ENCODE measurements around the gene PTH1R. TPM values are rescaled to one million over a fixed set of nuclear protein-coding genes. Genes with fewer than 3 reads are reported as not detected.
A peak's percentile ranks its signal among the peaks of the same experiment; 100 is the strongest.

The PTH1R gene
- total RNA-seq, 2 experiments from 2014 or later: not detected

DNA sequence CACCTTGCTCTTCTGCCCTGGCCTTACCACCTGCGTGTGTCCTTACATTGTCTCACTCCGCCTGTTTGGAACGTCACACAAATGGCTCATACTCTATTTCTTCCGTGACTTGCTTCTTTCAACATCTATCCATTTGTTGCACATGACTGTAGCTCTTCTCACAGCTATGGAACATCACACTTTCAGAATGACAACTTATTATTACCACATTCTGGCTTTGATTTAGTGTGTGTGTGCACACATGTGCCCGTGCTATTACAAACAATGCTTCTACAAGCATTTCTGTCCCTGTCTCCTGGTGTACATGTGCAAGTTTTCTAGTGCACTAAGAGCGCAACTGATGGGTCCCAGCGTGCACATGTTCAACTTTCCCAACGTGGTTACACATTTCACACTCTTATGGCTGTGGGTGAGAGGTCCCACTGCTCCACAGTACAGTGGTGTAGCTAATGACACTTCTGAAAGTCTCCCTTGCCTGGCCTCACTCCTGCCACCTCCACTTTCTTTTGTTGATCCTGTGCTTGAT, 37.8 kb downstream of the PTH1R start:
- H3K9me3 Mint-ChIP-seq: no peaks in the 10 kb centered on the region
- H3K27ac Mint-ChIP-seq: no peak overlapping the region
- H3K27me3 Mint-ChIP-seq (ENCODE audit: low read depth): no peaks in the 10 kb centered on the region
- intact Hi-C loops (cut with micrococcal nuclease): no loop called here
- no peak overlapping the region for H3K4me3 Mint-ChIP-seq
- H3K36me3 Mint-ChIP-seq (ENCODE audit: low read depth): peaks cover 20% of the 10 kb centered on the region
- peaks cover 15% of the 10 kb centered on the region for H3K4me1 Mint-ChIP-seq (ENCODE audit: low read depth)
- DNase-seq: no peak
- CTCF ChIA-PET: interaction anchor here (0.6 to 0.8 kb wide), 2 partner anchors 66 to 93 kb away, joined by 3 read pairs; no protein-coding TSS in a partner anchor

DNA sequence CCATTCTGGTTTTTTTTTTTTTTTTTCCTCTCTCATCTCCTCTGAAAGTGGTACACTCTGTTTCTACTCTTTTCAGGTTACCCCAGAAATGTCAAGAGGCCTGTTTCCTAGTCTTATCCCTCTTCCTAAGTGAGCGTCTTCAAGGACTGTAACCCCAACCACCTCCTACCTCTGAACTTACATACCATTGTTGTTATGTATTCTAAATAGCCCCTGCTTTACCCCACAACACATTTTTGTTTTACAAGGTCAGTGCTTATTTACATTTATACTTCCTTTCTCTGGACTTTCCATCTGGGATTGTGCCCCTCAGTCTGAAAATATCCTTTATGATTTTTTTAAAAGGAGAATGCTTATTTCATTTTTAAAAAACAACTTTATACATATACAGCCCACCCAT, 38.8 kb downstream of the PTH1R start:
- Mint-ChIP-seq H3K27ac (peak overlapping the region; percentile 1), H3K4me1 (ENCODE audit: low read depth) (peaks cover 15% of the 10 kb centered on the region), H3K27me3 (ENCODE audit: low read depth) (no peaks in the 10 kb centered on the region), H3K4me3 (no peak overlapping the region), H3K9me3 (no peaks in the 10 kb centered on the region), H3K36me3 (ENCODE audit: low read depth) (peaks cover 24% of the 10 kb centered on the region)
- intact Hi-C loops (cut with micrococcal nuclease): no loop called here
- no peak for DNase-seq
- CTCF ChIA-PET: no interaction called here

DNA sequence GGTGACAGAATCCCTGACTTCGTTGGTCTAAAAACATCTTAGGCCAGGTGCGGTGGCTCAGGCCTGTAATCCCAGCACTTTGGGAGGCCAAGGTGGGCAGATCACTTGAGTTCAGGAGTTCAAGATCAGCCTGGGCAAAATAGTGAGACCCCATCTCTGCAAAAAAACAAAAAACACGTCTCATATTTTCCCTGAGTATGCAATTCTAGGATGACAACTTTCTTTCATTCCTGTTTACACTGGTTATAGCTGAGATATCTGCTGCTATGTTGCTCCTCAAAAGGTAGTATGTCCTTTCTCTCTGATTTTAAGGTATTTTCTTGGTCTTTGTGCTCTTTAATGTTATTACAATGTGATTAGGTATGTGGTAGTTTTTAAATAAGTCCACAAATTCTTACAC, 39.3 kb downstream of the PTH1R start:
- DNase-seq: no peak
- Mint-ChIP-seq H3K27ac (no peak overlapping the region), H3K4me3 (no peak overlapping the region), H3K36me3 (ENCODE audit: low read depth) (peaks cover 26% of the 10 kb centered on the region), H3K27me3 (ENCODE audit: low read depth) (no peaks in the 10 kb centered on the region), H3K9me3 (no peaks in the 10 kb centered on the region), H3K4me1 (ENCODE audit: low read depth) (peaks cover 15% of the 10 kb centered on the region)
- CTCF ChIA-PET: interaction anchor here (0.7 to 0.8 kb wide), 3 partner anchors 8 to 81 kb away, joined by 3 read pairs; no protein-coding TSS in a partner anchor
- intact Hi-C loops (cut with micrococcal nuclease): no loop called here

DNA sequence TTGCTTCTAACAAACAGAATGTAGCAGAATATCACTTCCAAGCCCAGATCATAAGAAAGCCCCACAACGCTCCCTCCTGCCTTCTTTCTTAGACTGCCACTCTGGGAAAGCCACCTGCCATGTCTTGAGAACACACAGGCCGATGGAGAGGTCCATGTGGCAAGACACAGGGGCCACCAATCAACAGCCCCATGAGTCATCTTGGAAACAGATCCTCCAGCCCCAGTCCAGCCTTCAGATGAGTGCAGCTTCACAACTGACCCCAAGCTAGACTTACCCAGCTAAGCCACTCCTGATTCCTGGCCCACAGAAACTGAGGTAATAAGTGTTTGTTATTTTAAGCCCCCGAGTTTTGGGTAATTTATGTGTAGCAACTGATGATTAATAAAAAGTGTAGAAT, 39.7 kb downstream of the PTH1R start:
- Mint-ChIP-seq H3K27me3 (ENCODE audit: low read depth) (no peaks in the 10 kb centered on the region), H3K27ac (no peak overlapping the region), H3K36me3 (ENCODE audit: low read depth) (peaks cover 26% of the 10 kb centered on the region), H3K4me3 (no peak overlapping the region), H3K4me1 (ENCODE audit: low read depth) (peaks cover 15% of the 10 kb centered on the region), H3K9me3 (no peaks in the 10 kb centered on the region)
- CTCF ChIA-PET: interaction anchor here (0.7 to 0.8 kb wide), 3 partner anchors 8 to 80 kb away, joined by 3 read pairs; no protein-coding TSS in a partner anchor
- DNase-seq: no peak
- intact Hi-C loops (cut with micrococcal nuclease): no loop called here

DNA sequence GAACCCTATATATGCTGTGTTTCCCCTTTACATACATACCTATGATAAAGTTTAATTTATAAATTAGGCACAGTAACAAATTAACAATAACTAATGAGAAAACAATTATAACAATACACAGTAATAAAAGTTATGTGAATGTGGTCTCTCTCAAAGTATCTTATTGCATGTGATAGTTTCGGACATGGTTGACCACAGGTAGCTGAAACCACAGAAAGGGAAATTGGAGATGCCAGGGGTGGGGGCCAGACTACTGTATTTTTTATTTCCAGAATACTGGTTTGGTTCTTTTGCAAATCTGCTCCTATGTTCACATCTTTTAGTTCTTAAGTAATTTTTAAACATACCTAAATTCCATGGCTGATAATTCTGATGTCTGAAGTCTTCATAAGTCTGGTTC, 40.7 kb downstream of the PTH1R start:
- no peaks in the 10 kb centered on the region for H3K27me3 Mint-ChIP-seq (ENCODE audit: low read depth)
- CTCF ChIA-PET: interaction anchor here (1.3 to 2.3 kb wide), 3 partner anchors 8 to 406 kb away, joined by 3 to 7 read pairs (median 6); no protein-coding TSS in a partner anchor
- H3K4me3 Mint-ChIP-seq: no peak overlapping the region
- peaks cover 31% of the 10 kb centered on the region for H3K36me3 Mint-ChIP-seq (ENCODE audit: low read depth)
- intact Hi-C loops (cut with micrococcal nuclease): no loop called here
- no peak for DNase-seq
- peaks cover 15% of the 10 kb centered on the region for H3K4me1 Mint-ChIP-seq (ENCODE audit: low read depth)
- H3K27ac Mint-ChIP-seq: peak overlapping the region; percentile 5
- no peaks in the 10 kb centered on the region for H3K9me3 Mint-ChIP-seq

DNA sequence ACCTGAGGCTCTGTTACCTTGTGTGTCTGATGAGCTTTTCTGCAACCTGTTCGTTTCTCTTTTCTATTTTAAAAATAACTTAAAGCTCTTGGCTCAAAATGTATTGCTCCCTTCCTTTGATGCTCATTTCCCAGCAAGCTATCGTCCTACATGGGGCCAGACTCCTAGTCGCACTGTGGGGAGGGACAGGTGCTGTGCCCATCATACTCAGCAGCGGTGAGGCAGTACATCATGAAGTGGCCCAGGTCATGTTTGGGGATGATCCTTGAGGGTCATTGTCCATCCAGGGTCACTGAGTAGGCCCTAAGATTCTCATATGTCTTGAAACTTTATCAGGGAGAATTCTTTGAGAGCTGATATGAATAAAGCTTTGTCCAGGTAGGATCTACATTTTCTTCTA, 41.1 kb downstream of the PTH1R start:
- H3K27me3 Mint-ChIP-seq (ENCODE audit: low read depth): no peaks in the 10 kb centered on the region
- H3K9me3 Mint-ChIP-seq: no peaks in the 10 kb centered on the region
- H3K27ac Mint-ChIP-seq: no peak overlapping the region
- intact Hi-C loops (cut with micrococcal nuclease): no loop called here
- H3K36me3 Mint-ChIP-seq (ENCODE audit: low read depth): peaks cover 34% of the 10 kb centered on the region
- no peak overlapping the region for H3K4me3 Mint-ChIP-seq
- CTCF ChIA-PET: interaction anchor here (1.3 to 2.3 kb wide), 3 partner anchors 9 to 405 kb away, joined by 3 to 7 read pairs (median 6); no protein-coding TSS in a partner anchor
- H3K4me1 Mint-ChIP-seq (ENCODE audit: low read depth): peaks cover 11% of the 10 kb centered on the region
- DNase-seq: no peak

DNA sequence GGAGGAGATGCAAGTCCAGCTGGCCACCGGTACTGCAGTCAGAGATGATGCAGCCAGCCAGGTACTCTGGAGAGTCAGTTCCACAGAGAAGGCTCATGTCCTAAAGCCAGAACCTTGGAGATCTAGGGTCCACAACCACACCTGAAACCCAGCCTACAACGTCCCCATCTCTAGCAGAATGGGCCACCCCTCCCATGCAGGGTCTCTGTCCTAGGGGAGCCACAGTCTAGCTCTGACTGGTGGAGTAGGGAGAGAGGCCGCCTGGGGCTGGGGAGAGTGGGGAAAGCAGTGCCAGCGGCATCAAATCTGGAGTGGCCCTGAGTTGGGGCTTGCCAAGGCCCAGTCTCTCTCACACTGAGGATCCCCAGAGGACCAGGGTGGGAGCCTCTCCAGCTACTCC, 43.5 kb downstream of the PTH1R start:
- Mint-ChIP-seq H3K27me3 (ENCODE audit: low read depth) (no peaks in the 10 kb centered on the region), H3K4me1 (ENCODE audit: low read depth) (no peaks in the 10 kb centered on the region), H3K27ac (no peak overlapping the region), H3K9me3 (no peaks in the 10 kb centered on the region), H3K4me3 (no peak overlapping the region), H3K36me3 (ENCODE audit: low read depth) (peaks cover 37% of the 10 kb centered on the region)
- CTCF ChIA-PET: interaction anchor here (1.6 kb wide), 1 partner anchor 459 kb away, joined by 3 read pairs; no protein-coding TSS in a partner anchor
- intact Hi-C loops (cut with micrococcal nuclease): no loop called here
- DNase-seq: no peak

DNA sequence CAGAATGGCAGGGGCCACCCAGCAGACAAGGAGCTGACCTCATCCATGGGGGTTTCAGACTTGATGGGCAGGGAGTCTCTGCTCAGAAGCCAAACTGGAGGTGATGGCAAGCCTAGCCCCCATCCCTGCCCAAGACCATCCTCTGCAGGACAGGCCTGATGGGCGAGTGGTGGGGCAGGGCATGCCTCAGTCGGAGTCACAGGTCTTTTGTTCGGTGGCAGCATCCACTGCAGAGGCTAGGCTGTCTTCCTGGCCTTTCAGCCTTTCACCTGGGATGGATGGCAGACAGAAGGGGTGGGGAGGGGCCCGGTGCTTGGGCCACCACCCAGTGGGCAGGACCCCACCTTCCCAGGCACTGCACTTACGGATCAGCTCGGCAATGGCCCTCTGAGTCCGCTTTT, 44.4 kb downstream of the PTH1R start:
- Mint-ChIP-seq H3K36me3 (ENCODE audit: low read depth) (peaks cover 37% of the 10 kb centered on the region), H3K27ac (no peak overlapping the region), H3K27me3 (ENCODE audit: low read depth) (no peaks in the 10 kb centered on the region), H3K4me1 (ENCODE audit: low read depth) (peaks cover 3% of the 10 kb centered on the region), H3K9me3 (no peaks in the 10 kb centered on the region), H3K4me3 (no peak overlapping the region)
- DNase-seq: no peak
- intact Hi-C loops (cut with micrococcal nuclease): no loop called here
- CTCF ChIA-PET: interaction anchor here (2.4 kb wide), 1 partner anchor 77 kb away, joined by 15 read pairs; no protein-coding TSS in a partner anchor

DNA sequence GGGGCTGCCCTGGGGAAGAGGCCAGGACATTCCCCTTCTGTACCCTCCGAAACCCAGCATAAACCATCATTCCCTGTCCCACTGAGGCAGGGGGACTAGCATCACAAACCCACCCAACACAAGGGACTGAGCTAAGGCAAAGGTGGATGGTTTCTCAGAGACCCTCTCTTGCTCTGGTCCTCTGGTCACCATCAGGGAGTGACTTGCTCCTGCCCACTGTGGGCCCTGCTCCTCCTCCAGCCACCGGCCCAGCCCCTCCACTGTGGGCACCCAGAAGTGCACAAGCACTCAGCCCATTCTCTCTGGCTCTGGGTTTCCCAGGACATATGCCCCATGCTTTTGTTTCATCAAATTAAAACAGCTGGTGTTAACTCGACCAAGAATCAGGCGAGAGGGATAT, 44.9 kb downstream of the PTH1R start:
- H3K4me3 Mint-ChIP-seq: no peak overlapping the region
- DNase-seq: no peak
- CTCF ChIA-PET: interaction anchor here (0.6 to 2.4 kb wide), 2 partner anchors 76 to 97 kb away, joined by 3 to 15 read pairs; no protein-coding TSS in a partner anchor
- peaks cover 8% of the 10 kb centered on the region for H3K4me1 Mint-ChIP-seq (ENCODE audit: low read depth)
- no peaks in the 10 kb centered on the region for H3K27me3 Mint-ChIP-seq (ENCODE audit: low read depth)
- H3K9me3 Mint-ChIP-seq: no peaks in the 10 kb centered on the region
- H3K27ac Mint-ChIP-seq: no peak overlapping the region
- peaks cover 37% of the 10 kb centered on the region for H3K36me3 Mint-ChIP-seq (ENCODE audit: low read depth)
- intact Hi-C loops (cut with micrococcal nuclease): no loop called here

DNA sequence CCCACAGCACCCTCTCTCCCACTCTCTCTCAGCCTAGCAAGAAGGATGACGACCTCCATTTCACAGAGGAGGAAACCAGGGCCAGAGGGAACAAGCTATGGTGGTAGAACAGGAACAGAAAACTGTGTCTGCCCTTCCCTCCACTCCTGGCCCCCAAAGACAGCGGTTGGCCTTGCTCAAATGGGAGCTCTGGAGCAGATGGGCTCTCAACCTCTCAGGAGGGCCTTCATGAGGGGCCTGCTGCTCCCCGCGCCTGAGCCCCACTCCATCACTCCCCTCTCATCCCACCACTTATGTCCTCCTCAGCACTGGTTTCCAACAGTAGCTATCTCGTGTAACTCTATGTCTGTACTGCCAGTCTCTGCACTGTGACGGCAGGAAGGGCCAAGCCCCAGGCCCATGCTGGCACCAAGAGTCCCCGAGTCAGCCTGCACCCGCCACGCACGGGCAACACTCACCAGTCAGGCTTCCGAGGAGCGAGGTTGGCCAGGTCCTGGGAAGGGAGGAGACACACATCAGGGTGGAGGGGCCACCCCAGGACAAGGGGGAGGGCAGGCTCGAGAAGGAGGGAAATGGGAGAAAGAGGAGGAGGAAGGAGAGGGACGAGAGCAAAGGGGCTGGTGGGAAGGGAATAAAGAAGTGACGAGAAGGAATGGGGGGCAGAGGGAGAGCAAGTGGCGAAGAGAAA, 45.5 kb downstream of the PTH1R start:
- intact Hi-C loops (cut with micrococcal nuclease): loop anchor here (1.0 kb wide), 1 partner anchor 75 kb away; no protein-coding TSS in a partner anchor
- H3K4me3 Mint-ChIP-seq: no peak overlapping the region
- no peaks in the 10 kb centered on the region for H3K9me3 Mint-ChIP-seq
- peaks cover 14% of the 10 kb centered on the region for H3K4me1 Mint-ChIP-seq (ENCODE audit: low read depth)
- no peak overlapping the region for H3K27ac Mint-ChIP-seq
- no peaks in the 10 kb centered on the region for H3K27me3 Mint-ChIP-seq (ENCODE audit: low read depth)
- no peak for DNase-seq
- CTCF ChIA-PET: interaction anchor here (0.6 to 2.4 kb wide), 16 partner anchors 10 to 466 kb away, joined by 3 to 15 read pairs (median 4); partner anchors contain the start of gene PTPN23
- H3K36me3 Mint-ChIP-seq (ENCODE audit: low read depth): peaks cover 34% of the 10 kb centered on the region

DNA sequence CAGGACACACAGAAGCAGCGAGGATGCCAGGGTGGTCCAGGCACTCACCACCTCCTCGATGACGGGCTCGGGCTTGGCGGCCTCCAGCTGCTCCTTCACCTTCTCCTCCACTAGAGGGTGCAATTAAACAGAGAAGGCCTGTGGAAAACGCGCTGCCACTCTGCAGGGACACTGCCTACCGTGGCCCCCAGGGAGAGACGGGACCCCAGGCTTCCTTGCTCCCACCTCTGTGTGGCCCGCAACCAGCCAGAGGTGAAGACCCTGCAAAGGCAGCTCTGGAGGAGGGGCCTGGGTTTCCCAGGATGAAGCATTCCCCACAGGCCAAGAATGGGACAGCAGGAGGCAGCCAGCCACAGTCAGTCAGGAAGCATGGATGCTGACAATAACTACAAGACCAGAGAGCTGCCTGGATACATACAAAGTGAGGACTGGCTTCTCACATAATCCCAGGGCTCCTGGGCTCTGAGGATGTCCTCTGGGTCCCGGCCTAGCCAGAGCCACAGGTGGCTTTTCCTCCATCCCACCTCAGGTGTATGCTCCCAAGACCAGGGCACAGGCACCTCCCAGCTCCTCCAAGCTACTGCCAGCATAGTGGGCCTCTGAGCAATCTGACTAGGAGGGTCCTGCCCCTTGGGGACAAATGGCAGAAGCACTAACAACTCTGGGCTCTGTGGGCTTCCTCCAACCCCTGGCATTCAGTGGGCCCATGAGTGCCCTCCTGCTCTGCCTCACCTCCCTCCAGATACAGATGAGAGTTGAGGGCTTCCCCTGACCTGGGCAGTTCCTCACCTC, 46.2 kb downstream of the PTH1R start:
- no peak overlapping the region for H3K4me3 Mint-ChIP-seq
- no peaks in the 10 kb centered on the region for H3K27me3 Mint-ChIP-seq (ENCODE audit: low read depth)
- no peaks in the 10 kb centered on the region for H3K9me3 Mint-ChIP-seq
- intact Hi-C loops (cut with micrococcal nuclease): loop anchor here (1.0 kb wide), 1 partner anchor 75 kb away; no protein-coding TSS in a partner anchor
- H3K4me1 Mint-ChIP-seq (ENCODE audit: low read depth): peaks cover 22% of the 10 kb centered on the region
- DNase-seq: peak; percentile 53
- H3K36me3 Mint-ChIP-seq (ENCODE audit: low read depth): peaks cover 35% of the 10 kb centered on the region
- CTCF ChIA-PET: interaction anchor here (0.6 to 2.4 kb wide), 15 partner anchors 10 to 465 kb away, joined by 3 to 15 read pairs (median 4); partner anchors contain the start of gene PTPN23
- H3K27ac Mint-ChIP-seq: peak overlapping the region; percentile 24

Data from activated naive CD4-positive, alpha-beta T cell treated with anti-CD3 and anti-CD28 coated beads for 36 hours (primary cell).